Astrocyte (in vitro differentiated cells and primary cell): ENCODE results near the gene DCUN1D3.

Experiments
- EZH2 ChIP-seq: IDR thresholded peaks from 2 replicates; pipeline ENCODE4 v1.6.1; 2012; ENCODE audit warnings: mild to moderate bottlenecking, low read length, inconsistent platforms; ENCODE audit not compliant: insufficient read depth
- TF ChIP-seq, protein P1 (sequence below): IDR thresholded peaks from 2 replicates; pipeline ENCODE4 v1.5.1; 2011; ENCODE audit warnings: low read depth, mild to moderate bottlenecking, inconsistent platforms, low read length, moderate library complexity; ENCODE audit not compliant: insufficient read depth

DNA sequence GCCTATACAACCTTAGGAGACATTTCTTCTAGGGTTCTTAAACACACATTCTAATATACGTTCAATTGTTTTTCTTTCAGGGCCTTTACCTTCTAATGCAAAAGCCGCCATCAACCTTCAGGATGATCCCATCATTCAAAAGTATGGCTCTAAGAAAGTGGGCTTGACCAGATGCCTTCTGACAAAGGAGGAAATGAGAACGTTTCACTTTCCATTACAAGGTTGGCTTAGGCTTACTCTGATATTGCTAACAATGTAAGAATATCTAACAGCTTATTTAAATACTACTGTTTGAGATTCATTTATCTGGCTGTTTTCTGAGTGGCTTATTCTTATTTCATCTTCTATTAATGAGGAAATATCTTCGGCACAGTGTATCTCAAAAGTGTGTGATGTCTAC is 78.5 kb downstream of the DCUN1D3 start:
- TF ChIP-seq, protein P1, sequence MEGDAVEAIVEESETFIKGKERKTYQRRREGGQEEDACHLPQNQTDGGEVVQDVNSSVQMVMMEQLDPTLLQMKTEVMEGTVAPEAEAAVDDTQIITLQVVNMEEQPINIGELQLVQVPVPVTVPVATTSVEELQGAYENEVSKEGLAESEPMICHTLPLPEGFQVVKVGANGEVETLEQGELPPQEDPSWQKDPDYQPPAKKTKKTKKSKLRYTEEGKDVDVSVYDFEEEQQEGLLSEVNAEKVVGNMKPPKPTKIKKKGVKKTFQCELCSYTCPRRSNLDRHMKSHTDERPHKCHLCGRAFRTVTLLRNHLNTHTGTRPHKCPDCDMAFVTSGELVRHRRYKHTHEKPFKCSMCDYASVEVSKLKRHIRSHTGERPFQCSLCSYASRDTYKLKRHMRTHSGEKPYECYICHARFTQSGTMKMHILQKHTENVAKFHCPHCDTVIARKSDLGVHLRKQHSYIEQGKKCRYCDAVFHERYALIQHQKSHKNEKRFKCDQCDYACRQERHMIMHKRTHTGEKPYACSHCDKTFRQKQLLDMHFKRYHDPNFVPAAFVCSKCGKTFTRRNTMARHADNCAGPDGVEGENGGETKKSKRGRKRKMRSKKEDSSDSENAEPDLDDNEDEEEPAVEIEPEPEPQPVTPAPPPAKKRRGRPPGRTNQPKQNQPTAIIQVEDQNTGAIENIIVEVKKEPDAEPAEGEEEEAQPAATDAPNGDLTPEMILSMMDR: no peak
- TF ChIP-seq EZH2: no peak
